ENCODE data around the gene HTT-AS.

The HTT-AS gene

GRCh38 chr4:3083732-3084131 lies 9.4 kb upstream of the HTT-AS start:
- no peak overlapping the region for H3K9ac ChIP-seq (ENCODE audit: low read length)
- peaks cover 60% of the 10 kb centered on the region for H3K79me2 ChIP-seq (ENCODE audit: low read length)
- no peaks in the 10 kb centered on the region for H4K20me1 ChIP-seq (ENCODE audit: insufficient read depth, low read length)
- no peak for TF ChIP-seq EZH2 (optimal IDR thresholded peaks at IDR 0.05; ENCODE audit: low read depth, low read length)
- no peak for TF ChIP-seq EZH2phosphoT487 (IDR thresholded peaks at IDR 0.05; ENCODE audit: low read length)
- no peak for TF ChIP-seq CTCF (IDR thresholded peaks at IDR 0.05; ENCODE audit: low read length)
- no peak overlapping the region for H3K4me2 ChIP-seq (ENCODE audit: low read depth, low read length)
- no peaks in the 10 kb centered on the region for H3K27me3 ChIP-seq (replicated peaks; ENCODE audit: insufficient read depth, low read length)
- H3F3A ChIP-seq (ENCODE audit: insufficient read depth, low read length): no peaks in the 10 kb centered on the region
- no peak overlapping the region for H3K27ac ChIP-seq (ENCODE audit: low read length)
- H3K36me3 ChIP-seq (replicated peaks; ENCODE audit: insufficient read depth, low read length): no peaks in the 10 kb centered on the region
- H3K4me1 ChIP-seq (ENCODE audit: low read length): no peaks in the 10 kb centered on the region
- no peak overlapping the region for H3K4me3 ChIP-seq (ENCODE audit: low read length)
- DNase-seq: no peak
- no peaks in the 10 kb centered on the region for H3K9me2 ChIP-seq (replicated peaks; ENCODE audit: insufficient read depth, low read length)
- no peak overlapping the region for H2AFZ ChIP-seq (ENCODE audit: low read length)
- no peaks in the 10 kb centered on the region for H3K9me3 ChIP-seq (replicated peaks; ENCODE audit: insufficient read depth, low read length)

- Histone ChIP-seq H3K27ac (ENCODE audit: low read length) (no peak overlapping the region), H3K36me3 (replicated peaks; ENCODE audit: insufficient read depth, low read length) (no peaks in the 10 kb centered on the region), H3K4me2 (ENCODE audit: low read depth, low read length) (no peak overlapping the region), H3K9me3 (replicated peaks; ENCODE audit: insufficient read depth, low read length) (no peaks in the 10 kb centered on the region), H3F3A (ENCODE audit: insufficient read depth, low read length) (no peaks in the 10 kb centered on the region), H4K20me1 (ENCODE audit: insufficient read depth, low read length) (no peaks in the 10 kb centered on the region), H3K4me3 (ENCODE audit: low read length) (no peak overlapping the region), H3K27me3 (replicated peaks; ENCODE audit: insufficient read depth, low read length) (no peaks in the 10 kb centered on the region), H3K4me1 (ENCODE audit: low read length) (no peaks in the 10 kb centered on the region), H3K9me2 (replicated peaks; ENCODE audit: insufficient read depth, low read length) (no peaks in the 10 kb centered on the region), H3K79me2 (ENCODE audit: low read length) (peaks cover 66% of the 10 kb centered on the region), H2AFZ (ENCODE audit: low read length) (no peak overlapping the region), H3K9ac (ENCODE audit: low read length) (no peak overlapping the region)
- DNase-seq: no peak
- TF ChIP-seq EZH2 (optimal IDR thresholded peaks at IDR 0.05; ENCODE audit: low read depth, low read length): no peak
- no peak for TF ChIP-seq EZH2phosphoT487 (IDR thresholded peaks at IDR 0.05; ENCODE audit: low read length)
- TF ChIP-seq CTCF (IDR thresholded peaks at IDR 0.05; ENCODE audit: low read length): no peak
These were observed 8.7 kb upstream of the HTT-AS start for GRCh38 chr4:3082925-3083515.

- no peak for DNase-seq
- TF ChIP-seq CTCF (IDR thresholded peaks at IDR 0.05; ENCODE audit: low read length) (no peak), EZH2 (optimal IDR thresholded peaks at IDR 0.05; ENCODE audit: low read depth, low read length) (no peak), EZH2phosphoT487 (IDR thresholded peaks at IDR 0.05; ENCODE audit: low read length) (no peak)
- no peak overlapping the region for H3K4me3 ChIP-seq (ENCODE audit: low read length)
- H3K4me2 ChIP-seq (ENCODE audit: low read depth, low read length): no peak overlapping the region
- H3K4me1 ChIP-seq (ENCODE audit: low read length): peaks cover 8% of the 10 kb centered on the region
- no peaks in the 10 kb centered on the region for H3K27me3 ChIP-seq (replicated peaks; ENCODE audit: insufficient read depth, low read length)
- no peaks in the 10 kb centered on the region for H3K9me3 ChIP-seq (replicated peaks; ENCODE audit: insufficient read depth, low read length)
- H4K20me1 ChIP-seq (ENCODE audit: insufficient read depth, low read length): peaks cover 5% of the 10 kb centered on the region; the same call in 1 of the 2 replicates
- H2AFZ ChIP-seq (ENCODE audit: low read length): no peak overlapping the region
- H3K27ac ChIP-seq (ENCODE audit: low read length): no peak overlapping the region
- H3F3A ChIP-seq (ENCODE audit: insufficient read depth, low read length): peaks cover 4% of the 10 kb centered on the region; the same call in 1 of the 2 replicates
- H3K36me3 ChIP-seq (replicated peaks; ENCODE audit: insufficient read depth, low read length): no peaks in the 10 kb centered on the region
- no peaks in the 10 kb centered on the region for H3K9me2 ChIP-seq (replicated peaks; ENCODE audit: insufficient read depth, low read length)
- H3K79me2 ChIP-seq (ENCODE audit: low read length): peaks cover 87% of the 10 kb centered on the region
- H3K9ac ChIP-seq (ENCODE audit: low read length): no peak overlapping the region
These were observed 5.4 kb upstream of the HTT-AS start for GRCh38 chr4:3079694-3080123.

Data from MM.1S (cell line).